ENCODE data around the gene RAB3C.

RAB3C gene

DNA sequence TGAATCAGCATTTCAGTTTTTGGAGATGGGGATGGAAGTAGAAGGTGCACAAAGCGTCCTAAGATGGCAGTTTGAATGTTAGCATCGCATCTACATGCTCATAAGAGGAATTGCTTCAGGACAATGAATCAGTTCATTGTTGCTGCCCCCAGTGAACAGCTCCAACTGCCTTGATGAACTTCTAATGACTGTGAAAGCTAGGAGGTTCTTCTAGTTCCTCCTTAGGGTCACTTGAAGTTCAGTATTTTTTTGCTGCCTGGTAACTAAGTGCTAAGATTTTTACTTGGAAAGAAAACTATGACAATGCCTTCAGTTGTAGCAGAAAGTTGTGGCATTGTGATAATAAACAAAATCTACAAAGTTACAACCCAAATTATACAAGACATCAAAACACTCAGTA, 271.6 kb downstream of the RAB3C start:
- Histone ChIP-seq H3K4me3 (ENCODE audit: low read length) (no peak overlapping the region), H3K4me1 (ENCODE audit: low read length) (no peaks in the 10 kb centered on the region), H3K9ac (ENCODE audit: low read length) (no peak overlapping the region), H2AFZ (ENCODE audit: low read depth, low read length) (no peak overlapping the region), H3K9me3 (ENCODE audit: insufficient read depth, low read length) (no peaks in the 10 kb centered on the region), H3K27me3 (ENCODE audit: low read depth, low read length) (no peaks in the 10 kb centered on the region), H3K36me3 (replicated peaks; ENCODE audit: low read depth, low read length) (no peaks in the 10 kb centered on the region), H4K20me1 (ENCODE audit: insufficient read depth, low read length) (no peaks in the 10 kb centered on the region), H3K79me2 (ENCODE audit: low read length) (no peaks in the 10 kb centered on the region), H3K4me2 (ENCODE audit: low read length) (no peak overlapping the region), H3K27ac (ENCODE audit: low read length) (no peak overlapping the region)
- TF ChIP-seq, protein P1, sequence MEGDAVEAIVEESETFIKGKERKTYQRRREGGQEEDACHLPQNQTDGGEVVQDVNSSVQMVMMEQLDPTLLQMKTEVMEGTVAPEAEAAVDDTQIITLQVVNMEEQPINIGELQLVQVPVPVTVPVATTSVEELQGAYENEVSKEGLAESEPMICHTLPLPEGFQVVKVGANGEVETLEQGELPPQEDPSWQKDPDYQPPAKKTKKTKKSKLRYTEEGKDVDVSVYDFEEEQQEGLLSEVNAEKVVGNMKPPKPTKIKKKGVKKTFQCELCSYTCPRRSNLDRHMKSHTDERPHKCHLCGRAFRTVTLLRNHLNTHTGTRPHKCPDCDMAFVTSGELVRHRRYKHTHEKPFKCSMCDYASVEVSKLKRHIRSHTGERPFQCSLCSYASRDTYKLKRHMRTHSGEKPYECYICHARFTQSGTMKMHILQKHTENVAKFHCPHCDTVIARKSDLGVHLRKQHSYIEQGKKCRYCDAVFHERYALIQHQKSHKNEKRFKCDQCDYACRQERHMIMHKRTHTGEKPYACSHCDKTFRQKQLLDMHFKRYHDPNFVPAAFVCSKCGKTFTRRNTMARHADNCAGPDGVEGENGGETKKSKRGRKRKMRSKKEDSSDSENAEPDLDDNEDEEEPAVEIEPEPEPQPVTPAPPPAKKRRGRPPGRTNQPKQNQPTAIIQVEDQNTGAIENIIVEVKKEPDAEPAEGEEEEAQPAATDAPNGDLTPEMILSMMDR (IDR thresholded peaks at IDR 0.05; ENCODE audit: low read depth, low read length): no peak
- TF ChIP-seq EZH2phosphoT487 (IDR thresholded peaks at IDR 0.05; ENCODE audit: low read depth): no peak

DNA sequence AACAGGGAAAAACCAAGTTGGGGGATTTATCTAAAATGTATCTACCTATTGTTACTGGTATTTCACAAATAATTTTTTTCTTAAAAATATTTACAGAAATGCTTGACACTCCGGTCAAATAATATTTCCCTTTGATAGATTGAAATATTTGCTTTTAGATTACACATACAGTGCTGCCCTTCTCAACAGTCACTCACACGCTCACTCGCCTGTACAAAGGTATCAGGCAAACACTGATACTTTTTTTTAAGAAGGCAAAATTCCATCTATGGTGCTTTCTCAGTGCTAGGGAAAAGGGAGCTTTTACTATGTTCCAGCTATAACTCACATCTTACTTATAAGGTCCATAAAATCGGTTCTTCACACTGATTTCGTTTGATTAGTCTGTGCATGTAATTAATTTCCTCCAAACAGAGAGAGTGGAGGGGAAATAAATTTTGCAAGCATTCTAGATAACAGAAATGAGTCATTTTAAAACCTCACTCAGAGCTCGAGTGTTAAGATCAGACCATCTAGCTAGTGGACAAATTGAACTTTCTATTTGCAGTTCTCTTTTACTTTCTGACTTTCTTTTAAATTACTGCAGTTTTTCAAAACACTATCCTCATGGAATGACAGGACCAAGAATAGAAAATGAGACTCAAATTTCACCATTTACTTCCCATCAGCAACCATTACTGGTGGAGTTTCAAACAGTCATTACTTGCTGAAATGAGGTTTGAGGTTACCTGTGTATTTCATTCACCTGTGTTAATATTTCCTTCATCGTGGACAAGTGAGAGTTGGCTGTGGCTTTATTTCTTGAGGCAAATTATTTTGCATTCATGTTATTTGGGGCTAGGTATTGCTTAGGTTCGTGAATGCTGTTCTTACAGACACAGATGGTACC, 273.2 kb downstream of the RAB3C start:
- TF ChIP-seq EZH2phosphoT487 (IDR thresholded peaks at IDR 0.05; ENCODE audit: low read depth): no peak
- TF ChIP-seq, protein P1 (IDR thresholded peaks at IDR 0.05; ENCODE audit: low read depth, low read length): no peak
- H3K4me2 ChIP-seq (ENCODE audit: low read length): no peak overlapping the region

DNA sequence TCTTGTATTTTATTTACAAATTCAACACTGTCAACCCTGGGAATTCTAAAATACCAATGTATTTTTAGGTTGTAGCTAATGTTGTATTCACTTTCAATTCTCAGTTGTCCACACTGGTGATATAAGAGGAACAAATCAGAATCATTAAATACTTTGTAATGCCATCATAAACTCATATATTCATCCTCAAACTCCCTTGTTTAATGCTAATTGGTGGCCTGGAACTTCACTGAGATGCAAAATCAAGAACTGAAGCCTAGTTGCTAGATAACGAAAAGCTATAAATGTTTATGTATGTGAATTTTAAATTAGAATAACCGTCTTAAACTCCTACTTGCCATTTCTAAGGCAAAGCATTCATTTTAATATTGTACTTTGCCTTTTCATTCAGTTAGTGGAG, 274.7 kb downstream of the RAB3C start:
- Histone ChIP-seq H3K27me3 (ENCODE audit: low read depth, low read length) (0 out of 2 replicates have a peak, but pooled peaks cover 4% of the 10 kb centered on the region), H3K4me1 (ENCODE audit: low read length) (no peaks in the 10 kb centered on the region), H3K9me3 (ENCODE audit: insufficient read depth, low read length) (no peaks in the 10 kb centered on the region)

More for the DNA sequence above, 273.2 kb downstream of the RAB3C start:
- Histone ChIP-seq H3K27ac (ENCODE audit: low read length) (no peak overlapping the region), H2AFZ (ENCODE audit: low read depth, low read length) (no peak overlapping the region), H3K4me1 (ENCODE audit: low read length) (no peaks in the 10 kb centered on the region), H3K27me3 (ENCODE audit: low read depth, low read length) (no peaks in the 10 kb centered on the region), H3K4me3 (ENCODE audit: low read length) (no peak overlapping the region), H3K9ac (ENCODE audit: low read length) (no peak overlapping the region), H3K9me3 (ENCODE audit: insufficient read depth, low read length) (no peaks in the 10 kb centered on the region), H3K79me2 (ENCODE audit: low read length) (no peaks in the 10 kb centered on the region), H4K20me1 (ENCODE audit: insufficient read depth, low read length) (no peaks in the 10 kb centered on the region), H3K36me3 (replicated peaks; ENCODE audit: low read depth, low read length) (no peaks in the 10 kb centered on the region)

DNA sequence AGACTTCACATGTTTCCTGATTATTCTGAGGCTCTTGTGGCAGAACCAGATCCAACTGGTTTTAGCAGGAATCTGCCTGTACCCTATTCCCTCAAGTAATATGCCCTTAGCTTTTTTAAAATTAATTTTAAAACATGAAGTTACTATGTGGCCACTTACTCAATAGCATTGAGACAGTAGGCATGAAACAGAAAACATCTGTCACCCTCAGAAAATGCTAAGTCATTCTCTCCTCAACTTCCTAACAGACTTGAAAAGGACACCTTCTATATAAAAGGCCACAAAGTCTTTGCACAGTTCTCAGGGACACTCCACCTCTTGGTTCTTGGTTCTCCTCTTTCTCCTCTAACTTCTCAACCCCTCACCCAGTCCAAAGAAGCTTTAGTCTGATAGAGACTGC, 277.8 kb downstream of the RAB3C start:
- no peak overlapping the region for H3K27ac ChIP-seq (ENCODE audit: low read length)
- no peaks in the 10 kb centered on the region for H3K4me1 ChIP-seq (ENCODE audit: low read length)
- 0 out of 2 replicates have a peak, but pooled peaks cover 4% of the 10 kb centered on the region for H3K27me3 ChIP-seq (ENCODE audit: low read depth, low read length)
- no peaks in the 10 kb centered on the region for H4K20me1 ChIP-seq (ENCODE audit: insufficient read depth, low read length)
- no peak overlapping the region for H3K4me2 ChIP-seq (ENCODE audit: low read length)
- no peak for TF ChIP-seq EZH2phosphoT487 (IDR thresholded peaks at IDR 0.05; ENCODE audit: low read depth)
- TF ChIP-seq, protein P1 (IDR thresholded peaks at IDR 0.05; ENCODE audit: low read depth, low read length): no peak
- no peak overlapping the region for H3K4me3 ChIP-seq (ENCODE audit: low read length)
- no peaks in the 10 kb centered on the region for H3K79me2 ChIP-seq (ENCODE audit: low read length)
- no peak overlapping the region for H2AFZ ChIP-seq (ENCODE audit: low read depth, low read length)
- H3K36me3 ChIP-seq (replicated peaks; ENCODE audit: low read depth, low read length): no peaks in the 10 kb centered on the region
- H3K9me3 ChIP-seq (ENCODE audit: insufficient read depth, low read length): no peaks in the 10 kb centered on the region
- H3K9ac ChIP-seq (ENCODE audit: low read length): no peak overlapping the region

More for the DNA sequence above, 274.7 kb downstream of the RAB3C start:
- no peak overlapping the region for H3K27ac ChIP-seq (ENCODE audit: low read length)
- H4K20me1 ChIP-seq (ENCODE audit: insufficient read depth, low read length): no peaks in the 10 kb centered on the region
- no peak overlapping the region for H3K9ac ChIP-seq (ENCODE audit: low read length)
- H3K36me3 ChIP-seq (replicated peaks; ENCODE audit: low read depth, low read length): no peaks in the 10 kb centered on the region
- no peak overlapping the region for H3K4me3 ChIP-seq (ENCODE audit: low read length)
- no peaks in the 10 kb centered on the region for H3K79me2 ChIP-seq (ENCODE audit: low read length)
- no peak for TF ChIP-seq EZH2phosphoT487 (IDR thresholded peaks at IDR 0.05; ENCODE audit: low read depth)
- TF ChIP-seq, protein P1 (IDR thresholded peaks at IDR 0.05; ENCODE audit: low read depth, low read length): no peak
- no peak overlapping the region for H2AFZ ChIP-seq (ENCODE audit: low read depth, low read length)
- no peak overlapping the region for H3K4me2 ChIP-seq (ENCODE audit: low read length)
